ENCODE data around the gene ACAN. TPM values are rescaled to one million over a fixed set of nuclear protein-coding genes. Genes with fewer than 3 reads are reported as not detected.
A peak's percentile ranks its signal among the peaks of the same experiment; 100 is the strongest.

ACAN gene
- total RNA-seq, 1 experiment from 2014 or later, result not detected

DNA sequence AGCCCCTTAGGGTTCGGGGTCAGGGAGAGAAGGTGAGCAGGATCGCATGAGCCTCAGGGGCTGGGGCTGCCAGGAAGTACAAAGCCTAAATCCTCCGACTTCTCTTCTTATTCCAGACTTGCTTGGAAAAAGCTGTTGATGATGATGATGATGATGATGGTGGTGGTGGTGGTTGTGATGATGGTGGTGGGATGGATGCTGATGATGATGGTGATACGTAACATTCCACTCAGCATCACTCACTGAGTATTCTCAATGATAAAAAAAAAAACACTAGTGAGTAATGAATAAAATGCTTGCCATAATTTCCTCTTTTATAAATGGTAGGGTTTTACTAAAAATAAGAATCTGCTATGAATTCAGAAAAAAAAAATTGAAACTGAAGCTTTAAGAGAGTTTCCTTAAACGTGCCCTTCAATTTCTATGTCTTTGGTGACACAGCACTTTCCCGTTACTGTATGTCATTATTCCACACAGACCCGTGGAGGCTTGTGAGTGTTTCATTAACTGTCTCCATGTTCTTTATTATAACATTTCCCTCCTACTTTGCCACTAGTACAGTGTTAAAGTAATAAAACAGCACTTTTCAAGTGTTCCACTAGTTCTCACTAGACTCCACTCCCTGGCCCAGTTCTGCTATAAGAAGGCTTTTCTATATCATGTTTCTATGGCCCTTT lies 5.4 kb upstream of the ACAN start:
- DNase-seq (ENCODE audit: low read depth), result no peak
- in situ Hi-C loops (cut with HindIII; ENCODE audit: low pct_unique_long_range_greater_than_20kb, low sequenced_read_pairs), result no loop called here

DNA sequence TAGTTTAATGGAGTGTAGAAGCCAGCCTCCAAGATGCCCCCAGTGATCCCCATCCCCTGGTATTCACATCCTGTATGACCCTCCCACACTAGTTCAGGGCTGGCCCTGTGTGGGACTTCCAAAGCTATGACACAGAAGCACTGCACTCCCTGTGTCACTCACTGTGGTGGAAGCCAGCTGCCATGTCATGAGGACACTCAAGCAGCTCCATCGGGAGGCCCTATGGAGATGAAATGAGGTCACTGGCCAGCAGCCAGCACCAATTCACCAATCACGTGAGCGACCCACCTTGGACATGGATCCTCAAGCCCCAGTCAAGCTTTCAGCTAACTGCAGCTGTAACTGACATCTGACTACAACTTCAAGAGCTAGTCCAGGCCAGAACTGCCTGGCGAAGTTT lies 3.9 kb upstream of the ACAN start:
- DNase-seq (ENCODE audit: low read depth), result no peak
- in situ Hi-C loops (cut with HindIII; ENCODE audit: low pct_unique_long_range_greater_than_20kb, low sequenced_read_pairs), result no loop called here

DNA sequence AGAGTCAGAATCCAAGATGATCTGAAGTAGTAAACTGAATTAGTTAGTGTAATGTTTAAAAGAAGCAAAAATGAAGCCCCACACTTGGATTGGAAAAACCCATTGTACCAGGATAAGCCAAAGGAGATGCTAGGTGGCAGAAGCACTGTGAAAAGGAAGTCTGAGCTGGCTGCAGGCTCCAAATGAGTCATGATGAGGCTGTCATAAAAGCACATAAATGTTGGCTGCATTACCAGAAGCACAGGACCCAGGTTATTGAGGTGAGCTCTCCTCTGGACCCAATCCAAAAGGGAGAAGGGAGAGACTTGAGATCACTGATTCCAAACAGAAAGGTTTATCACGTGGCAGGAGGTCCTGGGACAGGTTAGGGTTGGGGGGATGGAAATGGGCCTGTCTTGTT lies 3.2 kb upstream of the ACAN start:
- DNase-seq (ENCODE audit: low read depth), result no peak
- in situ Hi-C loops (cut with HindIII; ENCODE audit: low pct_unique_long_range_greater_than_20kb, low sequenced_read_pairs), result no loop called here

DNA sequence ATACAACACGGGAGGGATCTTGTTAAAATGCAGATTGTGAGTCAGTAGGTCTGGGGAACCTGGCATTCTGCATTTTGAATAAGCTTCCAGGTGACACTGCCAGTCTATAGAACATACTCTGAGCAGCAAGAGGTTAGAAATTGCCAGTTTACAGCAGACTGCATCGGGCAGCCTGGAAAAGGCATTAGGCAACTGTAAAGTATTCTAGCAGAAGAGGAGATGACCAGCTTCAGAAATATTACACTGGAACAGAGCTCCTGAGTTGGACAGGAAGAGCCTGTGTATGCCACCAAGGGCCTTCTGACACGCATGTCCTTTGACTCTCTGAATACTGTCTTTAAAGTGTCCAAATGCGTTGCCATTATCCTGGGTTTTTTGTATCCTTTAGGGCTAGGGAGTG lies 2.5 kb upstream of the ACAN start:
- no peak for DNase-seq (ENCODE audit: low read depth)
- in situ Hi-C loops (cut with HindIII; ENCODE audit: low pct_unique_long_range_greater_than_20kb, low sequenced_read_pairs), result no loop called here

DNA sequence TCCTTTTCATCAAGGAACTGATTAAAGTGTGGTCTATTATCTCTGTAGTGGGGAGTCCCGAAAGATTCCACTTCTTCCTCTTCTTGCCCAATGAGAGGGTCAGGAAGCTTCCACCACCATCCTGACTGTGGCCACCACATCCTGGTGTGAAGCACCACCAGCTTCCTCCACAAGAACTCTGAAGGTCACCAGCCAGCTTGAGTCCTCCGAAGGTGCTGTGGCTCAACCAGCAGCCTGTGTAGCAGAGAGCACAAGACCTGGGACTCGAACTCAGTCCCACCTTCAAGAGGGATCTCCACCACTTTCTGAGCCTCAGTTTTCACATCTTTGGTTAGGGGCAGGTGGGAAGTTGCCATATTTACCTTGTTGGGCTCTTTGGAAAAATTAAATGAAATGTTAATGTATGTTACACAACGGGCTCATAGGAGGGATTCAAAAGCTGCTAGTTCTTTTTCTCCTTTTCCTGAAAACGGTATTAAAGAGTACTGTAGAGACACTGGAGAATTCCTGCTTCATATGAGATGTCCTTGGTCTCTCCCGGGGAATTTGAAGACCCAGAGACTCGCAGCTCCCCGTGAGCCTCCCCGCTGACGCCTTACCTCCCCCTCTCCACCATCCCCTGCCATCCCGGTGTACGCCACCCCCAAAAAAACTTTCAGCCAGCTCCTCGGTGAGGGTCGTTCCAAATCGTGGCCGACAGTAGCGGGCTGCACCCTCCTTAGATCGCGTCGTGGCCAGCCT lies 816 bp upstream of the ACAN start:
- no peak for DNase-seq (ENCODE audit: low read depth)
- in situ Hi-C loops (cut with HindIII; ENCODE audit: low pct_unique_long_range_greater_than_20kb, low sequenced_read_pairs), result no loop called here

DNA sequence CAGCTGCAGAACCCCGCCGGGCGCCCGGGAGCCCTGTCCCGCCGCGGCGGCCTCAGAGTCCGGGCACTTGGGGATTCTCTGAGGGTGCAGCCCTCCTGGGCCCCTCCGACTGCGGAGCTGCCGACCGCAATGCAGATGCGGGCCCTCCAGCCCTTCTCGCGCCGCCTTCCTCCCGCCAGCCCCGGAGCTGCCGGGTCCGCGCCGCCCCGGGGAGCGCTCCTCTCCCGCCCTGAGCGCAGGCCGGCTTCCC lies 320 bp upstream of the ACAN start:
- DNase-seq (ENCODE audit: low read depth), result no peak
- in situ Hi-C loops (cut with HindIII; ENCODE audit: low pct_unique_long_range_greater_than_20kb, low sequenced_read_pairs), result no loop called here

DNA sequence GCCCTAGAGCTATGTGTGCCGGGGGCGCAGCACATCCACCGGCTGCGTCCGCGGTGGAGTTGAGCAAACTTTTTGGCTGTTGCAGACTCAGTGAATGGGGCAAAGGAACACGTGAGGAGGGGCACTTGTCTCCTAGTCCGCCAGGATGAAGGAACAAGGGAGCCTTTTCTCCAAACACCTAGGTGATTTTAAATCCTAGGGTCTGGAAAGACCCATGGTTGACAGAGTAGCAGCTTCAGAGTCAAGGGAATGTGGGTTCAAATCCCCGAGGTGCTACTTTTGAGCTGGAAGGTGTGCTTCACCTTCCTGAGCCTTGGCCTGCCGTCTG lies 648 bp downstream of the ACAN start:
- in situ Hi-C loops (cut with HindIII; ENCODE audit: low pct_unique_long_range_greater_than_20kb, low sequenced_read_pairs), result no loop called here
- DNase-seq (ENCODE audit: low read depth), result no peak

DNA sequence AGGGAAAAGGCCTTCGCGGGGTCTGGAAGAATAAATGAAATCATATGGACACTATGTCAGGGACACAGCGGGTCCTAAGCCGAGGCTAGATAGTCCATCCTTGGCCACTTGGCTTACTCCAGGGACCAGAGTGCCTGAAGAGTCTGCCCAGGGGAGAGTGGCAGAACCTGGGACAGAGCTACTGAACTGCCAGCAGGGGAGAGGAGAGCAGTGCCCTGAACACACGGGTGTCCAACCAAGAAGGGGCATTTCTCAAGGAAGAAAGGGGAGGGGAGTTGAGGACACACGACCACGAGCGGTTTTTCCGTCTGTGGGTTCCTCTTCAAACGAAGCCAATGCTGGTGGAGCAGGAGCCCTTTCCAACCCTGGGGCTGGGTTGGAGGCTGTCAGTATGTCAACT lies 1.0 kb downstream of the ACAN start:
- in situ Hi-C loops (cut with HindIII; ENCODE audit: low pct_unique_long_range_greater_than_20kb, low sequenced_read_pairs), result no loop called here
- no peak for DNase-seq (ENCODE audit: low read depth)

DNA sequence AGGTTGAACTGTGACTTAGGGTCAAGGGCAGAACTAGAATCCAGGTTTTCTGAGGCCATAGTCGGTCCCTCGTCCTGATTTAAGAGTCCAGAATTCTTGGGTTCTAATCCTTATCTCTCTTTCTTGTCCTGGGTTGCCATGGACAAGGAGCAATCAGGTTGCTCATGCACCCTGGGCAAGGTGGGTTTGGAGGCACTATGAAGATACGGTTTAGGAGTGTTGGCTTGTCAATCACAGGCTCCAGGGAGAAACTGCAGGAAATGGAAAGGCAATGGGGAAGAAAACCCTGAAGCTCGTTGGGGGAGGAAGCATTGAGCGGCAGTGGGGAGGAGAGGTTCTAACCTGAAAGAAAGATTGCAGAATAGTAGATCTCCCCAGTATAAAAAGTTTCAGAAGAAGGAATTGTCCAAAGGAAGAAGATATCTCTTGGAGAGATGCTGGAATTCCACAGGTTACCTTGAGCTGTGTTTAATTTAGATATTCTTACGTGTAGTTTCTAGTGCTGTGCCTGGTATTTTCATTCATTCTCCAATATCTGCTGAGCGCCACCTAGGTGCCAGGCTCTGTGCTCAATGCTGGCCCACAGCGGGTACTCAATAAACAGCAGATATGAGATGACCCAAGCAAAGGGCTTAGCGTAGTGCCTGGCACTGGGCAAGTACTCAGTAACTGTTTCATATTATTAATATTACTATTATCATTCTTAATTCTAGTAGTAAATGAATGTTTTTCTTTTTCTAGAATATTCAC lies 2.0 kb downstream of the ACAN start:
- in situ Hi-C loops (cut with HindIII; ENCODE audit: low pct_unique_long_range_greater_than_20kb, low sequenced_read_pairs), result no loop called here
- no peak for DNase-seq (ENCODE audit: low read depth)

DNA sequence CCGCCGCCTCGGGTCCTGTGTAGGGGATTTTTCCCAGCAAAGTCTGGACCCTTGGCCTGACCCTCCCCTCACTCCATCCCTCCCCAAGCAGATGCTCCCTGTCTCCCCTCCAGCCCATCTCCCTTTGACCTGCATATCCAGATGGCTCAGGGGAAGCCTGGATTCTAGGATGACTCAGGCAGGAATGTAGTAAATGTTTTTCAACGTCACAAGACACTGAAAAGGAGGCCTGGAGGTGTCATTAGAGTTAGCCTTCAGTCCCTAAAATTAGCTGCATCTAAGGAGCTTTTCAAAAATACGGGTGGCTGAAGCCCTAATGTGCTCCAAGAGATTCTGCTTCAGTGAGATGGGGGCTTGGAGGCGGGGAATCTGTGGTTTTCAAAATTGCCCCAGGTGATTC lies 7.2 kb downstream of the ACAN start:
- in situ Hi-C loops (cut with HindIII; ENCODE audit: low pct_unique_long_range_greater_than_20kb, low sequenced_read_pairs), result no loop called here

DNA sequence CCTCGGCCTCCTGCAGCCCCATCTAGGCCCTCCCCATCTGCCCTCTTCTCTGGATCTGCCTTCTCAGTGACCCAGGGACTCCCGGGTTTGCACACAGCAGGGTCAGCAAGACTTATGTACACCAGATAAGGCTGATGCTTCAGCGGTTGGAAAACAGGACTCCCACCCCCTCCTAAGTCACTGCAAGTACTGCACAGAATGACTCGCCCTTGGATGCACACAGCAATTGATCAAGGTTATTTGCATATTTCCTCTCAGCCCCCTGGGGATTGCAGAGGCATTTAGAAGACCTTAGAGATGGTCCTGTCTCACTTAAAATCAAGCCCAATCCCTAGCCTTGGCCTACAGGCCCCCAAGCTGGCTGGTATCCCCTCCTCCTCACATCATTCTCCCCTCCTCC lies 8.9 kb downstream of the ACAN start:
- in situ Hi-C loops (cut with HindIII; ENCODE audit: low pct_unique_long_range_greater_than_20kb, low sequenced_read_pairs), result no loop called here
- DNase-seq (ENCODE audit: low read depth), result no peak

More for the DNA sequence above, 7.2 kb downstream of the ACAN start:
- DNase-seq (ENCODE audit: low read depth), result peak; percentile 22

DNA sequence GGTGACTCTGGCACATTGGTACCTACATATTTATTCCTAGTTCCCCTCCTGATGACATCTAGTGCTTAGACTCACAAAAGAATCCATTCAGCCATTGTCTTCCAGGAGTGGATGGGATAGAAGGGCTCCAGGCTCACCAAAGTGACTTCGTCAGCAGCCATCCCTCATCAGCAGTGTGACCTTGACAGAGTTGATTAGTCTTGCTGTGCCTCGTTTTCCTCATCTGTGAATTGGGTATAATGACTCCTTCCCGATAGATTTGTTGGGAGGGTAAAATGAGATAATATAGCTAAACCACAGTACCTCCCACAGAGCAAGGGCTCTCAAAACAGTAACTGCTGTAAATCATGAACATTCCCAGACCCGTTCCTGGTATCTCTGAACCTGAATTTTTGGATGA lies 10.7 kb downstream of the ACAN start:
- in situ Hi-C loops (cut with HindIII; ENCODE audit: low pct_unique_long_range_greater_than_20kb, low sequenced_read_pairs), result no loop called here
- no peak for DNase-seq (ENCODE audit: low read depth)

DNA sequence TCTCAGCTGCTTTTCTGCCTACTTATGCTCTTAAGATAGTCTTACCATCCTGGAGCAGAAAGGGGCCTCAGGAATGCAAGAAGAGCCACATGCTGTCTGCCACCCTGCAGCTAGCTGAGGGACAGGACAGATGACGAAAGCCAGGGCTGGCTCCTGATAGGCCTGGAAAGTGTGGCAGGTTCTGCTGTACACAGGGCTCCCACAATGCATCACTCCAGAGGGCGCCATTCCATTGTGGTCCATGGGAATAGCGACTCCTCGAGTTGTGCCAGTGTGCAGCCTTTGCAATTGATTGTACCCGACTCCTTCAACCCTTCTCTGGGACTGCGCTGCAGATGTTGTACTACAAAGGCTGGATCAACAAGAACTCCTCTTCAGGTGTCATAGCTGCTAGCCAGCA lies 11.2 kb downstream of the ACAN start:
- no peak for DNase-seq (ENCODE audit: low read depth)
- in situ Hi-C loops (cut with HindIII; ENCODE audit: low pct_unique_long_range_greater_than_20kb, low sequenced_read_pairs), result no loop called here

DNA sequence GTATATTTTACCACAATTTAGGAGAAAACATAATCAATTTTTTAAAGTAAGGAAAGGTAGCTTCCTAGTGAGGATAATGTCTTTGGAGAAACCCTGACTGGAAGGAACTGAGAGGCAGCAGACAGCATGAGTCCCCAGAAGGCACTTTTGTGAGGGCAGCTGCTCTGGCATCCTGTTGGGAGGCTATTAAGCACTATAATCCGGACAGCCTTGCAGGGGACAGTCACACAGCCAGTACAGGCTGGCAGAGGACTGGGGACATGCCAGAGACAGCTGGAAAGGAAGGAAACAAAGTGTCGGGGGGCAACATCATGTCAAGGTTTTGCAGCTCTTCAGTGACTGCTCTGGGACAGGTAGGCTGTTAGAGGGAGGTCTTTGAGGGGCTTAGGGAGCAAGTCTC lies 15.7 kb downstream of the ACAN start:
- in situ Hi-C loops (cut with HindIII; ENCODE audit: low pct_unique_long_range_greater_than_20kb, low sequenced_read_pairs), result no loop called here
- no peak for DNase-seq (ENCODE audit: low read depth)

DNA sequence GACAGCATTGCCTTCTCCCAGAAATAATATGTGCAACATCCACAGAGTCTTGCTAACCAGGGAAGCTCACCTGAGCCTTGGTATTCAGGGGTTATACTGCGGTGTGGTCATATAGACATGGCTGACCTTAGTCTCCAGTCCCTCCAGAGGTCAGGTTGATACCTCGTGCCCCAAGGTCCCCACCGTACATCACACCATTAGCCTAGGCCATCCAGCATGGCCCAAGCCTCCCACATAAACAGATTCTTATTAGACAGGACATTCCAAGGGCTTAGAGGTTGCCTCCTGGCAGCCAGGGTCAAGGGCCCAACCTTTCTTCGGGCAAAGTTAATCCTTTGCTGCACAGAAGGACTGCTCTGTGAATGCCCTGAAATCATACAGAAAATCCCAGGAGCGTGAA lies 18.8 kb downstream of the ACAN start:
- DNase-seq (ENCODE audit: low read depth), result no peak
- in situ Hi-C loops (cut with HindIII; ENCODE audit: low pct_unique_long_range_greater_than_20kb, low sequenced_read_pairs), result no loop called here

DNA sequence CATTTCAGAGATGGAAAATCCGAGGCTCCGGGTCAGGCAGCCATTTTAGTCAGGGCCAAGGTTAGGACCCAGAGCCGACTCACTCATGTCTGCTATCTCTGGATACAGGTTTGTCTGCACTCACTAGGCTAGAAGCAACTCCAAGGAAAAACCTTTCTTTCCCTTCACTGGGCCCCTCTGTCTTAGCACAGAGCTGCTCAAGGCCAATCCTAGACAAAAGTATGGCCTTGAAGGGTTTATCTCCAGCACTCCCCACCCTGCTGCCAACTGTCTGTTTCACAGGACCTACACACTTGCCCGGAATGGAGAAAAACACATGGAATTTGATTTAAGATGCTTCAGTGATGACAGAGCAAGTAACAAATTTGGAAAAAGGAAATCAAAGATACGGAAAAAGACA lies 25.6 kb downstream of the ACAN start:
- in situ Hi-C loops (cut with HindIII; ENCODE audit: low pct_unique_long_range_greater_than_20kb, low sequenced_read_pairs), result no loop called here

DNA sequence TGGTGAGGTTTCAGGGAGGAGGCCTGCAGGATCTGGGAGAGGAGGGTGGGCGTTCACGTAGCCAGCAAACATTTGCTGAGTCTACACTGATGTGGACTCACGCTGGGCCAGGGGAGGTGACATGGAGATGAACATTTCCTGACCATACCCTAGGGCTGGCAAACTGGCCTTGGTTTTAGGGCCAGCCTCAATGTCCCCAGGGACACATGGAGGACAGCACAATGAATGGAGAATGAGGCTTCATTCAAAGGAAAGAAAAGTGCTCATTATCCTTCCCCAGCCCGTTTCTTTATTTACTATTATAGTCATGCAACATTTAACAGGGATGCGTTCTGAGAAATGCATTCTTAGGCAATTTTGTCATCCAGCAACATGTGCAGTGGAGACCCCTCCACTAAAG lies 26.8 kb downstream of the ACAN start:
- in situ Hi-C loops (cut with HindIII; ENCODE audit: low pct_unique_long_range_greater_than_20kb, low sequenced_read_pairs), result no loop called here
- DNase-seq (ENCODE audit: low read depth), result no peak

More for the DNA sequence above, 25.6 kb downstream of the ACAN start:
- DNase-seq (ENCODE audit: low read depth), result no peak

DNA sequence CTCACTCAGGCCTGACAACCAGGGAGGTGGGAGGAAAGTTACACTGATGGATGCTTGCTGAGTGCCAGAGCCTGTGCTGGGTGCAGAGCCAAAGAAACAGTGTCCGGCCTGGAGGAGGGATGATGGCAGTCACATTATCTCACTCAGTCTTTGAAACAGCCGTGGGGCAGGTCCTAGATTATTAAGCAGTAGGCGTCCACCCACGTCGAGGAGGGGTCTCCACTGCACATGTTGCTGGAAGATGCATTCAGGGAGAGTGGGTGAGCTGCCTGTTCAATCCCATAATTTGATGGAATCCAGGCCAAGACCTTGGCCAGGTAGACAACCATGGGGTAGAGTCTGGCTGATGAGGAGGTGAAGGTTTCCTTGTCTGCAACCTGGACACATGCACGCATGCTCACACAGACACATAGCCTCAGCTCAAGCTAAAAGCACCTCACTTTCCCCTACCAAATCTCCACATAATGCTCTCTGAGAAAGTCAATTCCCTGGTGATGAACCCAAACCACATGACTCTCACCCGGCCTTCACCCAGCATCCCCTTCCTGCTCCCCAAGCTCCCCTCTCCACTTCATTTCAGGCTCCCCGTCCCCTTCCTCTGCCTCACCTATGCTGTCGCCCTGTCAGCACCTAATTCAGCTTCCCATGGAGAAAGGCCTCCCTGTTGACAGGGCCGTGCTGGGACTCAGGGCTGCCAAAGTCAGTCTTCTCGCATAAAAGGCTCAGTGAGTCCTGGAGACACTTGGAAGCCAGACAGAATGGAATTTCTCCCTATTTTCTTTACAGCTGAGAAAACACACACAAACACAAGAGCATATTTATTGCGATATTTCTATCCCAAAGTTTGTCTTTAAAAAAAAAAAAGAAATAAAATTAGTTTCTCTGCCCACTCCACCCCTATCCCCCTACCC lies 29.8 kb downstream of the ACAN start:
- DNase-seq (ENCODE audit: low read depth), result no peak
- in situ Hi-C loops (cut with HindIII; ENCODE audit: low pct_unique_long_range_greater_than_20kb, low sequenced_read_pairs), result no loop called here

DNA sequence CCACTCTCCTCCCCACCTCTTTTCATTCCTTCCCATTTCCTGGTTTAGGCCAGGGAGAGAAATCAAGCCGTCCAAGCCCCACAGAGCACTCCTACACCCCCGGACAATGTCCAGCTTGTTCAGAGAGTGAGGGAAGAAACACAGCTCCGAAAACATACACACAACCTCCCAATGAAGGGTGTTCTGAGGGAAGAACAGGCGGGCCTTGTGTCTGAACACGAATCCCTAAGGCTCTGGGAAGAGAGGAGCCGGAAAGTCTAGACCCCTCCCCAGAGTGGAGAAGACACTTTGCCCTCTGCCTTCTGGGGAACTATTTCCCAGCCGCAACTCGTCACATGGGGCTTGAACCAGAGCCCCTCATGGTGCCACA lies 30.5 kb downstream of the ACAN start:
- in situ Hi-C loops (cut with HindIII; ENCODE audit: low pct_unique_long_range_greater_than_20kb, low sequenced_read_pairs), result no loop called here

More for the DNA sequence above, 30.5 kb downstream of the ACAN start:
- no peak for DNase-seq (ENCODE audit: low read depth)
